NB4 (cell line): ENCODE results near the gene LRRC32.
A peak's percentile ranks its signal among the peaks of the same experiment; 100 is the strongest.

Experiments
- DNase-seq: peaks from one replicate; pipeline ENCODE4 v3.0.0; 2010; ENCODE audit warnings: low read depth
- H3K4me3 ChIP-seq: one replicate; pipeline ENCODE4 v1.5.1; 2011; ENCODE audit warnings: mild to moderate bottlenecking, low read depth, low read length, moderate library complexity
- MYC ChIP-seq: IDR thresholded peaks from 2 replicates; pipeline ENCODE4 v1.6.1; 2011; ENCODE audit warnings: low read depth, low read length
- POLR2A ChIP-seq: IDR thresholded peaks from 2 replicates; pipeline ENCODE4 v1.6.1; 2011; ENCODE audit warnings: mild to moderate bottlenecking; ENCODE audit not compliant: insufficient read length; ENCODE audit errors: extremely low read depth
- TF ChIP-seq, protein P1 (sequence below): IDR thresholded peaks from one replicate; pipeline ENCODE4 v1.5.1; 2012; ENCODE audit warnings: low read depth, low read length
- TF ChIP-seq, protein P2 (sequence below): IDR thresholded peaks from 2 replicates; pipeline ENCODE4 v1.6.1; 2011; ENCODE audit warnings: low read depth, low read length

LRRC32 gene

DNA sequence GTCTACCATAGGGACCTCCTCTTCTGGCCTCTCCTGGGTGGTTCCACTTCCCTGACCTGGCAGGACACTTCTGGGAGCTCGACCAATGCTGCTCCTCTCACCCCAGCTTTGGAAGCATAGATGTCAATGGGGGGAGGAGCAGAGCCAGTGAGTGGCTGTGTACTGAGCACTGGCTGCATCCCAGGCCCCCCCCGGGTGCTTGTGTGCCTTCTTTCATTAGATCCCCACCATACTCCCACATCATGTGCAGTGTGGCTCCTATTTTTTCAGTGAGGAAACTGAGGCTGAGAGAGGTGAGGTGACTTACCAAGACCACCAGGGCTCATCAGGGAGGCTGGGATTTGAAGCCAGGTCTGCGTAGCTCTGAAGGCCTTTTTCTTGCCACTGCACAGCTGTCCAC, 44.3 kb downstream of the LRRC32 start:
- no peak for DNase-seq
- no peak for TF ChIP-seq MYC
- TF ChIP-seq, protein P1, sequence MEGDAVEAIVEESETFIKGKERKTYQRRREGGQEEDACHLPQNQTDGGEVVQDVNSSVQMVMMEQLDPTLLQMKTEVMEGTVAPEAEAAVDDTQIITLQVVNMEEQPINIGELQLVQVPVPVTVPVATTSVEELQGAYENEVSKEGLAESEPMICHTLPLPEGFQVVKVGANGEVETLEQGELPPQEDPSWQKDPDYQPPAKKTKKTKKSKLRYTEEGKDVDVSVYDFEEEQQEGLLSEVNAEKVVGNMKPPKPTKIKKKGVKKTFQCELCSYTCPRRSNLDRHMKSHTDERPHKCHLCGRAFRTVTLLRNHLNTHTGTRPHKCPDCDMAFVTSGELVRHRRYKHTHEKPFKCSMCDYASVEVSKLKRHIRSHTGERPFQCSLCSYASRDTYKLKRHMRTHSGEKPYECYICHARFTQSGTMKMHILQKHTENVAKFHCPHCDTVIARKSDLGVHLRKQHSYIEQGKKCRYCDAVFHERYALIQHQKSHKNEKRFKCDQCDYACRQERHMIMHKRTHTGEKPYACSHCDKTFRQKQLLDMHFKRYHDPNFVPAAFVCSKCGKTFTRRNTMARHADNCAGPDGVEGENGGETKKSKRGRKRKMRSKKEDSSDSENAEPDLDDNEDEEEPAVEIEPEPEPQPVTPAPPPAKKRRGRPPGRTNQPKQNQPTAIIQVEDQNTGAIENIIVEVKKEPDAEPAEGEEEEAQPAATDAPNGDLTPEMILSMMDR: no peak
- TF ChIP-seq, protein P2, sequence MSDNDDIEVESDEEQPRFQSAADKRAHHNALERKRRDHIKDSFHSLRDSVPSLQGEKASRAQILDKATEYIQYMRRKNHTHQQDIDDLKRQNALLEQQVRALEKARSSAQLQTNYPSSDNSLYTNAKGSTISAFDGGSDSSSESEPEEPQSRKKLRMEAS: no peak
- TF ChIP-seq POLR2A: no peak
- no peak overlapping the region for H3K4me3 ChIP-seq

DNA sequence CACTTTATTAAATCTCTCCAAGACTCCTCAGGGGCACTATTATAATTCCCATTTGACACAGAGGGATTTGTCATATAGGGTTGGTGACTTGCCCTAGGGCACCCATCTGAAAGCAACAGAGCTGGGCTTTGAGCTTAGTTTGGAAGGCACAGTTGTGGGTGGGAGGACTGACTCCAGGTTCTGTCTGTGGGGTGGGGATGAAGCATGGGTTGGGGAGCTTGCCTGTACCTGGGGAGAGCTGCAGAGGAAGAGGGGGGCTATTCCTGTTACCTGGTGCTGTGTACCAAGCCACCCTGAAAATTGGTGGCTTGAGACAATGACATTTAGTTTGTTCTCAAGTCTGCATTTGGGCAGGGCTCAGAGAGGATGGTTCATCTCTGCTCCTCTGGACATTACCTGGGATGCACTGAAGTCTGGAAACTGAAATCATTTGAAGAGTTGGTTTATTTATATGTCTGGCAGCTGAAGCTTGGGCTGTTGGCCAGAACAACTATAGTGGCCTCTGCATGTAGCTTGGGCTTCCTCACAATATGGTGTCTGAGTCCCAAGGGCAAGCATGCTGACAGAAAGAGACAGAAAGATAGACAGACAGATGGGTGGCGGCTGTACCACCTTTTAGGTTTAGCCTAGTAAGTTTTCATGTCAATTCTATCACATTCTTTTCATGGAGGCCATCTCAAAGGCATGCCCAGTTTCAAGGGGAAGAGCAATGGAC, 44.9 kb downstream of the LRRC32 start:
- no peak overlapping the region for H3K4me3 ChIP-seq
- TF ChIP-seq MYC (no peak), POLR2A (no peak)
- TF ChIP-seq, protein P1: no peak
- TF ChIP-seq, protein P2: no peak
- DNase-seq: peak; percentile 24

DNA sequence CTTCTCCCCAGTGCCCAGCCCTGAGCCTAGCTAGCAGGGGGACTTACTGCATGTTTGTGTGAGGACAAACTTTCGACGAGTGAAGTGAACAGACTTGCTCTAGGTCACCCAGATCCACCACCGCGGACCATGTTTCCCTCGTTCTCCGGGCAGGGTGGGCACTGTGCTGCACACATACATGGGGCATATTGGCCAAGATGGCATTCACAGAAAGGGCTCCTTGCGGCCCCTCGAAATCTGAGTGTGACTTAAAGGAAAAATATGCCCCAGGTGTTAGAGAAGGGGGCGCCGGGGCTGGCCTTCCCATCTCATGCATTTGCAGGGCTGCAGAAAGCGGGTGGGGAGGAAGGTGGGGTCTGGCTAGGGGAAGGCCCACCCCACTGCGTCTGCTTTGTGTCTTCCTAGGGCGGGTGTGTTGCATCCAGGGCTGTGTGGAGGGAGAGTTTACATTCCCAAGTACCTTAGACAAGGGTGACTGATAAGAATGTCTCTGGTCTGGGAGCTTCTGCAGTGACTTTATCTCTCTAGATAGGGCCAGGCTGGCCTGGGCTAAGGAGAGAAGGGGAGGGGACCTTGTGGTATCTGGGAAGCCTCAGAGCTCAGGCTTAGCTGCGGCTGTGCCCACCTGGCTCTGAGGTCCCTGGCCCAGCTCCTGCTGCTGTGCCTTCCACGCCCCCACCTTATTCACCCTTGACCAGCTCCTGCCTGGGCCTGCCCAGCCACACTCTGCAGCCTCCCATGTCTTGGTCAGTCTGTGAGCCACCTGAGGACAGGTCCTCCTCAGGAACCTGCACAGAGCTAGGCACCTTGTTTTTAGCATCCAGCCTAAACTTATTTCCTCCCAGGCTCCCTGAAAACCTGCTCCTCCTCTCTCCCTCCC, 45.8 kb downstream of the LRRC32 start:
- H3K4me3 ChIP-seq: no peak overlapping the region
- TF ChIP-seq, protein P1: no peak
- TF ChIP-seq POLR2A (no peak), MYC (no peak)
- TF ChIP-seq, protein P2: no peak
- DNase-seq: no peak

DNA sequence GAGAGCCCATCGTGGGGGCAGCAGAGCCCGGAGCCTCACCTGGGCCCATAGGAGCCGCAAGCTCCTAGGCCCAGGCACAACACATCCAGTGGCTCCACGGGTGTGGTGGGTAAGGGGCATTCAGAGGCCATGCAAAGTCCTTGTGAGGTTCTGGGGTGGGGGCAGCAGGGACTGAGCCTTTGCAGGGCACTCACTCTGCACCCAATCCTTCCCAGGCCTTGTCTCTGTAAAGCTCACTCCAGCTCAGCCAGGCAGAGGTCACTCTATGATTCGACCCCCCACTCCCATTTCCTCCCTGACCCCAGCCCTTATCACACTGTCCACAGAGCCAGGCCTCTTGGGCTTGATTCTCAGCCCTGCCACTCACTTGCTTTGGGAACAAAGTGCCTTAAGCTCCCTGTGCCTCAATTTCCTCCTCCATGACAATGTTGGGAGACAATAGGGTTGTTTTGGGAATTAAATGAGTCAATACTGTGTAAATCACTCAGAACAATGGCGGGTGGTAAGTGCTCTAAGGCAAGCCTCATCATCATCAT, 46.6 kb downstream of the LRRC32 start:
- TF ChIP-seq, protein P2: no peak
- TF ChIP-seq, protein P1: no peak
- TF ChIP-seq MYC: no peak
- TF ChIP-seq POLR2A: no peak
- no peak for DNase-seq
- no peak overlapping the region for H3K4me3 ChIP-seq

DNA sequence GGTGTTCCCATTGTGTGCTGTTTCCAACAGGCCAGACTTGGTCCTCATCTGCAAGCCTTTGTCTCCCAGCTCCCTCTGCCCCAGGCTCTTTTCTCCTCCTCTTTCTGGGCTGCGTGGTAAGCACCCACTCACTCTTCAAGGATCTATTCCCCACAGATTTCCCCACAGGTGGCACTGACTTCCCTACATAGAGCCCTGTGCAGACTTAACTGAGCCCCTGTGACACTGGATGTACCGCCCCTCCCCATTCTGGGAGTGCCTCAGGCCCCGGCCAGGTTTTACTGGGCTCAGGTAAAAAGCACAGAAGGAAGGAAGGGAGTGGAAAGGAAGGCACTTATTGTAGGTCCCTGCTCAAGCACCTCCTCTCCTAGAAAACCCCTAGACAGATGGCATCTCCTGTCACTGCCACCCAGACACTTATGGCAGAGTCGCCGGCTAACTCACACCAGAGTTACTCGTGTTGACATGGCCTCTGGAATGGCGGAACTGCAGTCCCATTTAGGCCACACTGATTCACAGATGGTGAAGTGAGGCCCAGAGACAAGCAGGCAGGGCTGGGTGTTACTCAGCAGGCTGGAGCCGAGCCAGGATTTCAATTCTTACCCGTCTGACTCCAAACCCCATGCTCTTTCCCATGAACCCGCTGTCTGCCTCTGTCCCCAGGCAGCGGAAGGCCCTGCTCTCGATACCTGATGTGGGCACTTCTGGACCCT, 47.2 kb downstream of the LRRC32 start:
- no peak overlapping the region for H3K4me3 ChIP-seq
- no peak for DNase-seq
- TF ChIP-seq MYC: no peak
- TF ChIP-seq POLR2A: no peak
- TF ChIP-seq, protein P1: no peak
- TF ChIP-seq, protein P2: no peak
